CD4-positive, alpha-beta T cell treated with Interleukin-15 for 4 hours (primary cell): ENCODE measurements around the gene IFNL3.
A peak's percentile ranks its signal among the peaks of the same experiment; 100 is the strongest.
"Not testable (repeated sequence)": the region's sequence is repeated elsewhere in the genome, so short reads cannot be mapped to it uniquely, and the experiment has no call there.

Experiments used
- DNase-seq: peaks from one replicate; pipeline ENCODE4 v3.0.0-alpha.2; 2020; ENCODE audit warnings: low spot score

The IFNL3 gene

DNA sequence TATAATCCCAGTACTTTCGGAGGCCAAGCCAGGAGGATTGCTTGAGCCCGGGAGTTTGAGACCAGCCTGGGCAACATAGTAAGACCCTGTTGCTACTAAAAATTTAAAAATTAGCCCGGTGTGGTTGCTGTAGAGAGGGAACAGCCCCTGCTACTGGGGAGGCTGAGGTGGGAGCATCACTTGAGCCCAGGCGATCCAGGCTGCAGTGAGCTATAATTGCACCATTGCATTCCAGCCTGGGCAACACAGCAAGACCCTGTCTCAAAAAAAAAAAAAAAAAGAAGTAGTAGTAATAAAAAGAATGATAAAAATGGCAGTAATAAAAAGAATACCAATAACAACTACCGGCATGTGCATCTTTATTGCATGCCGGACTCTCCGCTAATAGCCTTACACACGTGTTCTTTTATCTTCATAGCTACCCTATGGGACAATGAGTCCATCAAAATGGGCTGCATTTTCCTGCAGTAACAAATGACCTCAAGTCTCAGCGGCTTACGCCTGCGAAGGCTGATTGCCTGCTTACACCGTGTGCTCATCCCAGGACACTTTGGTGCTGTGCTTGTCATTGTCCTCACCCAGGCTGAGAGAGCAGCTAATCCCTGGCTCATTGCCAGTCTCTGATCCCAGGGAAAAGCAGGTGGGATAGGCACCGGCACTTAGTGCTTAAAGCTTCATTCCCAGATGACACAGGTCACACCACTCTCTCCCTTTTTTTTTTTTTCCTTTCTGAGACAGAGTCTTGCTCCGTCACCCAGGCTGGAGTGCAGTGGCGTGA, 26.4 kb downstream of the IFNL3 start:
- no peak for DNase-seq

DNA sequence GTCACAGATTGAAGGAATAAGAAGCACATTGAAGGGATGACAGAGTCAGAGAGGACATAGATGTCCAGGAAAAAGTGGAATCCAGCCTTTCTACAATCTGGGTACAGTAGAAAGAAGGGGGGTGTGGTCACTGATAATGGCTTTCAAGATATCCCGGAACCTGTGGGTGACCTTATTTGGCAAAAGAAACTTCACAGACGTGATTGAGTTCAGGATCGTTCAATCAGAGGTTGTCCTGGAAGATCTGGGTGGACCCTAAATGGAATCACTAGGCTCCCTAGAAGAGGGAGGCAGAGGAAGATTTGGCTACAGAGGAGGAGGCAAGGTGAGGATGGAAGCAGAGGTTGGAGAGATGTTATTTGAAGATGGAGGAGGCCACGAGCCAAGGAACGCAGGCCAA, 27.7 kb downstream of the IFNL3 start:
- DNase-seq: no peak

DNA sequence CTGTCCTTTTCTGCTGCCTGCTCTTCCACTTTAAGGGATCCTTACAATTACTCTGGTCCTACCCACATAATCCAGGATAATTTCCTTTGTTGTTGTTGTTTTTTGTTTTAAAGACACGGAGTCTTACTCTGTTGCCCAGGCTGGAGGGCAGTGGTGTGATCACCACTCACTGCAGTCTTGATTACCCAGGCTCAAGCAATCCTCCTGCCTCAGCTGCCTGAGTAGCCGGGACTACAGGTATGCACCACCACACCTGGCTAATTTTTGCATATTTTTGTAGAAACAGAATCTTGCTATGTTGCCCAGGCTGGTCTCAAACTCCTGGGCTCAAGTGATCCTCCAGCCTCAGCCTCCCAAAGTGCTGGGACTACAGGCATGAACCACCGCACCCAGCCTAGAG, 29.5 kb downstream of the IFNL3 start:
- not testable (repeated sequence) for DNase-seq

DNA sequence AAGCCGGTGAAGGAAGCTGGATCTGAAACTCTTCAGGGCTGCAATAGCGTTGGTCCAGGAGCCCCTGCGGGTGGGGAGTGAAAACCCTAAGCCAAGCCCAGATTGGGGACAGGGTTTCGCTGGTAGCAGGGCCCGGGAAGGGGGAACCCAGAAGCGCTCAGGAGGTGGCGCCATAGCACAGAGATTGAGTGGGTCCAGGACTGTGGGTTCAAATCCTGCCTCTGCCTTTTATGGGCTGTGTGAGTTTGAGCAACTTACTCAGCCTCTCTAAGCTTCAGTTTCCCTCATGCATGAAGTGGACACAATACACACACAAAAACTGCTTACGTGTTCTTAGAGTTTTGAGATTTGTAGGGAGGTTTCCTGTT, 32.4 kb downstream of the IFNL3 start:
- DNase-seq: peak; percentile 56

DNA sequence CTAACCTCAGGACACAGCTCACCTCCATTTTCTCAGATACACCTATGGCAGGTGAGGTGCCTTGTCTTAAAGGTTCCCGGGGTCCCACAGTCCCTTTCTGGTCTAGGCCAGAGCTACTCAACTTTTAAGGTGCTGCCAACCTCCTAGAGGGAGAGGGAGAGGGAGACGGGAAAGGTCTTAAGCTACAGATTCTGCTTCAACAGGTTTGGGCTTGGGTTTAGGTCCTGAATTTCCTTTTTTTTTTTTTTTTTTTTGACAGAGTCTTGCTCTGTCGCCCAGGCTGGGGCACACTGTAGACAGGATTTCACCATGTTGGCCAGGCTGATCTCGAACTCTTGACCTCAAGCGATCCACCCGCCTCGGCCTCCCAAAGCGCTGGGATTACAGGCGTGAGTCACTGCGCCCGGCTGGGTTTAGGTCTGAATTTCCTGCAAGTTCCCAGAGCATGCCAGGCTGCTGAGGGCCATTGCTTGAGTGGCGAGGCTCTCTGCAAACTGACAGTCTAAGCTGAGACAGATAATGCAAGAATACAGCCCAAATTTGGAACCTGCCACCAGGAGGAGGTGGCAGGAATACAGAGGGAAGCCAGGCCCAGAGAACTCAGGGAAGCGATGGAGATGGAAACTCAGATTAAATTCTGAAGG, 33.0 kb downstream of the IFNL3 start:
- DNase-seq: no peak

DNA sequence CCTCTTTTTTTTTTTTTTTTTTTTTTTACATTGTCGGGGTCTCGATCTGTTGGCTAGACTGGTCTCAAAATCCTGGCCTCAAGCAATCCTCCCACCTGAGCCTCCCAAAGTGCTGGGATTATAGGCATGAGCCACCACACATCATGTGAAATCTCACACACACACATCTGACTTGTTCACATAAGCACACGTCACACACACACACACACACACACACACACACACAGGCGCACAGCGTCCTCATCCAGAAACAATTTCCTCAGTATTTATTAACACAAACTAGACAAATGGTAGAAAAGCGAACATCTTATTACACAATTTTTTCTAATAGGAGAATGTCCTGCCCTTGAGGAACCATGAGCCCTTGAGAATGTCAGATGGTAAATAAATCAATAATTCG, 35.6 kb downstream of the IFNL3 start:
- DNase-seq: no peak

DNA sequence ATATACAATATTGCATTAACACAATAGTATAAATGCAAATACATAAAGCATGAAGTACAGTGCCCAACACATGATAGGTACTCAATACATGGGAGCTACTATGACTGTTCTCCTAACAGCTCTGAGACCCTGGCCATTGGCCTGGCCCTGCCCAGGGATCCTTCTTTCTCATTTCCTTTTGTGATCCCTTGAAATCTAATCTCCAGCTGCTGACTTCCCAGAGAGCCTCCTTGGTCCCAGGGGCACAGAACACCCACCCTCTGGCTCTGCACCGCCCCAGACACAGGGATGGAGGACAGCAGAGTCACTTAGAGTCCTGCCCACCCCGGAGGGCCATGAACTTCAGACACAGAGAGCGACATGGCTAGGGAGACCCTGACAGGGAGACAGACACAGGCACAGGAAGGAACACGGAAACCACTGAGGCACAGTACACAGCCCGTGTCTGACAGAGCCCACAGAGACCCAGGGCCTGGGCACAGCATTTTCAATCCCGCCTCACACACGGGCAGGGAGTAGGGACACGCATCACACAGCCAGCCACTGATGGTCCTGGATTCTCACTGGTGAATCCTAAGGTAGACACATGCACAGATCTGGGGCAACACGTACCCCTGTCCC, 36.5 kb downstream of the IFNL3 start:
- DNase-seq: no peak

DNA sequence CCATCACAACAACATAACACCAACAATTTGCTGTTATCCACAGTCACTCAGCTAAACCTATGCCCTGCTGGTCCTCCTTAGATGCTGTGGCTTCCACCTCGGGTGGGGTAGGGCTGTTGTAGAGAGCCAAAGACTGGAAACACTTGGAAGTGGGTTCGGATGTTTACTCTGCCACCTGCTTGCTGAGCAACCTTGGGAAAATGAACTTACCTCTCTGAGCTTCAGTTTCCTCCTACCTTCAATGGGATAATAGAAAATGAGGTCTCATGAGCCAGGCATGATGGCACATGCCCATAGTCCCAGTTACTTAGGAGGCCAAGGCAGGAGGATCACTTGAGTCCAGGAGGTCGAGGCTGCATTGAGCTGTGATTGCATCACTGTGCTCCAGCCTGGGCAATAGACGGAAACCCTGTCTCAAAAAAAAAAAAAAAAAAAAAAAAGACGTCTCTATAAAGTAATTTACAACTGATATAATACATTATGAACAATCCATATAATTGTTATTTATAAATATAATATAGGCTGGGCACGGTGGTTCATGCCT, 37.4 kb downstream of the IFNL3 start:
- DNase-seq: no peak

DNA sequence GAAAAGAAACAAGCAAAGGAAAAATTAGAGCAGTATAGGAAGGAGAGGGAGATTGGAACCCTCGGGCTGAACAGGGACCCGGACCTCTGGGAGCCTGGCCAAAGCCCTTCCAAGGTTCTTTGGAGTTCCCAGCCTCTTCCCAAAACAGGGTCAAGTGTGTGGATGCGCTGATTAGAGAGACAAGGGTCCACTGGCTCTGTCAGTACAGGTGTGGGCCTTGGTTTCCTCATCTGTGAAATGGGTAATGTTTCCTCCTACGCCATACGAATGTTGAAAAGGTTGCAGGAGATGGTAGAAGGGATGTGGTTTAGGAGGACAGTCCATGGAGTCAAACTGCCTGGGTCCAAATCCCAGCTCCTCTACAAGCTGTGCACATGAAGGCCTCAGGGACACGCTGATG, 38.7 kb downstream of the IFNL3 start:
- no peak for DNase-seq

DNA sequence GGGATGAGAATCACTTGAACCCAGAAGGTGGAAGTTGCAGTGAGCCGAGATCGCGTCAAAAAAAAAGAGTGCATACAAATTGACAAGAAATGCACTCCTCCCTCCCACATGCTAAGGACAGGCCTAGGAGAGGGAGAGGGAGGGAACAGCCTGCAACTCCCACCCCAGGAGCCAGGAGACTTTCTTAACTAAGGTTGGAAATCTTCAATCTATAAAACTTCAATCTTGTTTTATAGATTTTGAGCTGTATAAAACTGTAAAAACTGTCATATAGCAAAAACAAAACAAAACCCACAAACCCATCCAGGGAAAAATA, 39.4 kb downstream of the IFNL3 start:
- DNase-seq: no peak

DNA sequence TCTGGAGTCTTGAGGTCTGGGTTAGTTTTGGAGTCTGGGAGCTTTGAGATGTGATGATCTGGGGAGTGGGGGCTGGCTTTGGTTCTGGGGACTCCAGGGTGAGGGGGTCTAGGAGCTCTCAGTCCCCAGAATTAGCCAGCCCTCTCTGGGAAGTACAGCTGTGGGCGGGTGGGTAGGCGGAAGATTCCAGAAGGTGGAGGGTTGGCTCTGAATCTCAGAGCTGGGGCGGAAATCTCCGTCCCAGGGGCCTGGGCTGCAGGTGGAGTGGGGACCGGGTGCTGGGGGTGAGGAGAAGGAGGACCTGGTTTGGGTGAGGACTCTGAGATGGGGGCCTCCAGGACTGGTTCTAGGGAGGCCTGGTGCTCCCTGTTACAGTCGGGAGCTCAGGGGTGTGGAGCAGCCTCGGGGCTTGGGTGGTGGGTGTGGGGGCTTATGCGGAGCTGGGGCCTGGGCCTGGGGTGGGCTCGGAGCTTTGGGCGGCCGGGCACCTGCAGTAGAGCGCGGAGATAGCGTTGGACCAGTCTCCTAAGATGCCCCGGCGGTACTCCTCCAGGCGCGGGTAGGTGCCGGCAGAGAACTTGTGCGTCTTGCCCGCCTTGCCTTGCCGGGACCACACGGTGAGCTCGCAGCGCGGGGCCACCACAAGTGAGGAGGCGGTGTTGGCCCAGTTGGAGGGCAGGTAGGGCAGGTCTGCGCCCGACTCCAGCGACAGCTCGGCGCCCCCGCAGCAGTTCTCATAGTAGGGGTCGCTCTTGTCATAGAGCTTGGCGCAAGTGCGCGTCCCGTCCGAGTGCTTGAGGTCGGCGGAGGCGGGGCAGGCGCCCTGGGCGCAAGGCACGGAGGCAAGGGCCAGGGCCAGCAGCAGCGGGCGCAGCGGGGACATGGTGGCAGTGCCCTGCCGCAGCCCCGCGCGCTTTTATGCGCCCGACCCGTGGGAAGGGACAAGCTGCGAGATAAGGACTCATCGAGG, 41.1 kb downstream of the IFNL3 start, which contains the start of gene SYCN:
SYCN (minus strand) TSS at position 892 of the 970 bp plus-strand sequence; CDS start at position 883, 9 bp downstream.
- DNase-seq: no peak

DNA sequence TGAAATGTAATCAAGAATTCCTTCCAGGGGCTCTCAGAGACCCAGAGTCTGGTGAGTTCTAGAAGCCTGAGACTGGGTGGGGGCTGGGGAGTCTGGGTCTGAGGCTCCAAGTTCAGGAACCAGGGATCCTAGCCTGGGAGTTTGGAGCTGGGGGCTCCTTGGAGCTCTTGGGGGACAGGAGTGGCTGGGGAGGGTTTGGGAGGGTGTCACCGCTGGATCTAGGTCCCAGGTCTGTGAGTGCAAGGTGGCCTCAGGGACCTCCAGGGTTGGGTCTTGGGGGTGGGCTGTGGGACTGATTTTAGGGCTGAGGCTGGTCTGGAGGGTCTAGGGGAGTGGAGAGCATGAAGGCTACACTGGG, 41.8 kb downstream of the IFNL3 start:
- DNase-seq: no peak

DNA sequence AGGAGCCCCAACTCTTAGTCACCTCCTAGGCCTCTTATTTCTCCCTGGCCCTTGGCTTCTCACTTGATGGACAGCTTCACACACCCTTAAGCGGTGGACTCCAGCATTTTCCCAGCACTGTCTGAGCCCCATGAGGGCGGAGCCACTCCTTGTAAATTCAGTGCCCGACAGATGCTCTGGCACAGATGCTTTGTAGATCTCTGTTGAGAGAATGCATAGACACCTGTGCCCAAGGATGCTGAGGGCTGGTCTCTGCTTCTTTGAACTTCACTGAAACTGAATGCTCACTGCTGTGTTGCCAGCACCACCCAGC, 44.0 kb downstream of the IFNL3 start:
- no peak for DNase-seq

DNA sequence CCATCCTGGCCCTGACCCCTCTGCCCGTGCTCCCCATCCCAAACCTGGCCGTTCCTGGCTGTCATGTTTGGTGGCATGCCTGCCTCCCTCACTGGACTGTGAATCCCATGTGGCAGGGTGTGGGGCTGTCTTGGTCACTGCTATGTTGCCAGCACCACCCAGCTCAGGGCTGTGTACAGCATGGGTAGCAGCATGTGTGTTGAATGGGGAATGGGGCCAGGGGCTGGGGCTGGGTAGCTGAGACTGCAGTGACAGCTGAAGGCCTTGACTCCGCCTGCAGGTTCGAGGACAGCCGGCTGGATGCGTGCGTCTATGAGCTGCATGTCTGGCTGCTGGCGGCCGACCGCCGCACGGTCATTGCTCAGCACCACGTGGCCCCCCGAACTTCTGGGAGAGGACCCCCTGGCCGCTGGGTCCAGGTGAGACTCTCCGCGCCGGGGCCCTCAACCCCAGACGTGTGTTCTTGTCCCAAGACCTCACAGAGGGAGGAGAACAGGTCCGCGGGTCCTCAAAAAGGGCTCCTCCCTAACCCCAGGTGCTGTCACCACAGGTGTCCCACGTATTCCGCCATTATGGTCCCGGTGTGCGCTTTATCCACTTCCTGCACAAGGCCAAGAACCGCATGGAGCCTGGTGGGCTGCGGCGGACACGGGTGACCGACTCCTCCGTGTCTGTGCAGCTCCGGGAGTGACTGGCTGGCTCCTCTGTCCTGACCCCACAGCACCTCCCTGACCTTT, 44.6 kb downstream of the IFNL3 start:
- no peak for DNase-seq

DNA sequence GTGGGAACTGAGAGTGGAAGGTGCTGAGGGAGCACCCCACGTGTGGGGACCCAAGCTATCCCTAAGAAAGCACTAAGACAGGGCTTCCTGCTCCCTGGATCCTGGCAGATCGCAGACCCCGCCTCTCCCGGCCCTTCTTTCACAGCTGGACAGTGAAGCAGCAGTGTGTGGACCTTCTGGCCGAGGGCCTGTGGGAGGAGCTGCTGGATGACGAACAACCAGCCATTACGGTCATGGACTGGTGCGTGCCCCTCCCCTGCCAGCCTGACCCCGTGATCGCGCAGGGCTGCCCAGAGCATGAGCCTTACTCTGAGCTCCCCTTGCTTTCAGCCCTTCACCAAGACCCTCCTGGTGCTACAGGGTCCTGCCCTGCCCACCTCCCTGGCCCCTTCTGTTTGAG, 45.8 kb downstream of the IFNL3 start:
- DNase-seq: no peak

DNA sequence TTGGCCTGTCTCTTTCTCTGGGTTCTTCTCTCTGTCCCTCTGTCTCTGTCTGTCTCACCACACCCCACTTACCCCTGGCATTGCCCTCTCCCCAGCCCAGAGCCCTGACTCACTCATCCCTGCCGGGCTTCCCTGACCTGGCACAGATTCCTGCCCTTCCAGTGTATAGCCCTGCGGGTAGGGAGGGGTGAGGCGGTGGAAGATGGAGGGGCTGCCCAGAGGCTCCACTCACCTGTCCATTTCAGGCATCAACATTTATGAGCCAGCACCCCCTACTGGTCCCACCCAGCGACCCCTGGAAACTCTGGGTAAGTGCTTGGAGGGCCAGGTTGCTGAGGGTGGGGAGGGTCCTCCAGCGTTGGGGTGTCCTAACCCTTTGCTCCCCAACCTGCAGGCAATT, 47.0 kb downstream of the IFNL3 start:
- DNase-seq: no peak

DNA sequence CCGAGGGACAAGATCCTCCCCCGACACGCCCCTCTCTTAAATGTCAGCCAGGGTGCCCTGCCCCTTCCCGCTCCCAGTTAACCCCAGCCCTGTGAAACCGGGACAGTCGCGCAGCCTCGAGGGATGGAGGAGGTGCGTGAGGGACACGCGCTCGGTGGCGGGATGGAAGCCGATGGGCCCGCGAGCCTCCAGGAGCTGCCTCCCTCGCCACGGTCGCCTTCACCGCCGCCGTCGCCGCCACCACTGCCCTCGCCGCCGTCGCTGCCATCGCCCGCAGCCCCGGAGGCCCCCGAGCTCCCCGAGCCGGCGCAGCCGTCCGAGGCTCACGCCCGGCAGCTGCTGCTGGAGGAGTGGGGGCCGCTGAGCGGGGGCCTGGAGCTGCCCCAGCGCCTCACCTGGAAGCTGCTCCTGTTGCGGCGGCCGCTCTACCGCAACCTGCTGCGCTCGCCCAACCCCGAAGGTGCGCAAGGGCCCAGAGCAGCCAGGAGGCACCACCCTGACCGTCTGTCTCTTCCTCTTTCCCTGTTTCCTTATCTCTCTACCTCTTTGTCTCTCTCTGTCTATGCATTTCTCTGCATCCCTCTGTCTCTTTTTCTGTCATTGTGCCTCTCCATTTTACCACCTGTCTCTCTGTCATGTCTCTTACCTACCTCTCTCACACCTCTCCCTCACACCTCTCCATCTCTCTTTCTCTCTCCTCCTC, 47.8 kb downstream of the IFNL3 start, which contains the start of gene NCCRP1:
NCCRP1 (plus strand) TSS at position 105 of the 703 bp plus-strand sequence; CDS start at position 124, 19 bp downstream.
- DNase-seq: no peak

DNA sequence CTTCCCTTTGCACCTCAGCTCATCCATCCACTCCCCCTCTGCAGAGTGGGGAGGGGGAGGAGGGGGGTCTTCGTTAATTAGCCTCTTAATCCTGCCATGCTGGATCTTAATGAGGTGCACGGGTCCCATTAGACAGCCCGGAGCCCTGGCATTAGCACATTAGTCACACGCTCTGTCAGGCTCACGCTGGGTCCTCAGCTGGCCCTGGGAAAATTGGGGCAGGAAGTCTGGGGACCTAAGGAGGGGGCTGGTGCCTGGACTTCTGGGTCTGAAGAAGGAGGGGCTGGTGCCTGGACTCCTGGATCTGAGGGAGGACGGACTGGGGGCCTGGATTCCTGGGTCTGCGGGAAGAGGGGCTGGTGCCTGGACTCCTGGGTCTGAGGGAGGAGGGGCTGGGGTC, 48.5 kb downstream of the IFNL3 start:
- no peak for DNase-seq

DNA sequence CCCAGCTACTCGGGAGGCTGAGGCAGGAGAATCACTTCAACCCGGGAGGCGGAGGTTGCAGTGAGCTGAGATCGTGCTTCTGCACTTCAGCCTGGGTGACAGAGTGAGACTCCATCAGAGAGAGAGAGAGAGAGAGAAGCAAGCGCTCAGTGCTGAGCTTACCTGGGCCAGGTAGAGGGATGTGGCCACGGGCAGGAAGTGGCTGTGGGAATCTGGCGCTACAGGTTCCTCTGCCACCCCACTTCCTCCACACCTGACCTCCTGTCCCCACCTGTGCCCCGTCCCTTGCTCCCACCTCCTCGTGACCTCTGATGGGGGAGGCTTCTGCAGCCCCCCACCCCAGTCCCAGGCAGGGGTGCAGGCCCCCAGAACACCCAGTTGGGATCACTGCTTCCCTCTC, 49.1 kb downstream of the IFNL3 start:
- no peak for DNase-seq

DNA sequence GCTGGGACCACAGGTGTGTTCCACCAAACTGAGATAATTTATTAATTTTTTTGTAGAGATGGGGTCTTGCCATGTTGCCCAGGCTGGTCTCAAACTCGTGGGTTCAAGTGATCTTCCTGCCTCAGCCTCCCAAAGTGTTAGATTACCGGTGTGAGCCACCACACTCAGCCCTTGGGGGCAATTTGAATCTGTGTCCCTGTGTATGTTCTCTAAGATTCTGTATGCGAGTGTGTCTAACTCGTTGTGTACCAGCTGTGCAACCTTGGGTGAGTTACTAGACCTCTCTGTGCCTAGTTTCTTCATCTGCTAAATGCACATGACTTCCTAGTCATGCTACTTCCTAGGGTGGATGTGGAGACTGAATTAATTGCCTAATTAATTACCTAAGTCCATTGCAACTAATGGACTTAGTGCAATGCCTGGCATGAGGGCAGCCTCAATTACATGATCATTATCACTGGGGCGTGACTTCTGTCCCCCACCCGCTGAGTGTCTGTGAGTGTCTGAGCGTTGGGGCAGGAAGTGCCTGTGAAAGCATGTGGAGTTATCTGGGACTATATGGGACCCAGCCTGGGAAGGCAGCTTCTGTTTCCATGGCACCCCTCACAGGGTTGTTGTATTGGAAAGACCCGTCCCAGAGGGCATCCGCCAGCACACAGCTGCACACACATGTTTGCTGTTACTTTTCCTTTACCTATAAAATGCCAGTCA, 49.8 kb downstream of the IFNL3 start:
- DNase-seq: no peak
